HG03139 (cell line): ENCODE results near the gene FEN1.

Experiments
- ATAC-seq: cut with Tn5 transposase; IDR thresholded peaks from one replicate; pipeline ENCODE4 v1.9.1; 2021; ENCODE audit not compliant: unreplicated experiment

Gene FEN1

GRCh38 chr11:61815790-61816735 is 23.4 kb downstream of the FEN1 start:
- ATAC-seq: peak; percentile 22

- peak; percentile 38 for ATAC-seq
These were observed 24.2 kb downstream of the FEN1 start, which contains the start of gene FADS1 for GRCh38 chr11:61816736-61817455. FADS1 (minus strand) TSS chr11:61817003; CDS start chr11:61816929, 74 bp downstream.

- no peak for ATAC-seq
These were observed 24.9 kb downstream of the FEN1 start for GRCh38 chr11:61817471-61818202.

GRCh38 chr11:61820174-61820573 is 27.5 kb downstream of the FEN1 start:
- ATAC-seq: no peak

DNA sequence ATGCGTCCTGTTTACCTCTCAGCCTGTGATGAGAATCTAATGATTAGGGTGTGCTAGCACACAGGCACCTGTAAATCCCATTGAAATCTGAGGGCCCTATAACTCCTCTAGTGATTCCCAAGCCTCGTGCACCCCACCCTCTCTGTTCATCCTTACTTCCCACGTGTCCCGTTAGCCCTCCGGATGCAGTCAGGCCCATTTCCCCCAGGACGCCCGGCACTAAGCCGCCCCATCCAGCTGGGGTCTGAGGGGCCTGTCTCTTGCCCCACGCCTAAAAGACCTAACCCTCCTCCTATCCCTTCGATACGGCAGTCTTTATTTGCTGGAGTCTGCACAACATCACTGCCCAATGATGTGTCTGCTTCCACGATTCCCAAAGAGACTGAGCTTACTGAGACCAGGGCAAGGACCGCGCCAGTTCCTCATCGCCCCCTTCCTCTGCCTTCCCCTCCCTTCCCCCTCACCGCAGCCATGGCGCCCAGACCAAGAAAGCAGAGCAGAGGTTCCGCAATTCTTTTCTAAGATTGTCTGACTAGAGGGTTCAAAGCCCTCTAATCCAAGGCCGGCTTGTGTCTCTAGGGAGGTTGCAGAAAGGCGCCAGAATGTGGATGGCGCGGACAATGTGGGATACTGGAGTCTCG is 34.3 kb downstream of the FEN1 start:
- no peak for ATAC-seq

- peak; percentile 65 for ATAC-seq
These were observed 35.1 kb downstream of the FEN1 start, which contains the start of gene FADS2 for GRCh38 chr11:61827571-61828378. FADS2 (plus strand) TSS chr11:61828300; CDS start chr11:61828391, 91 bp downstream.

- no peak for ATAC-seq
These were observed 35.6 kb downstream of the FEN1 start for GRCh38 chr11:61828379-61828628.

DNA sequence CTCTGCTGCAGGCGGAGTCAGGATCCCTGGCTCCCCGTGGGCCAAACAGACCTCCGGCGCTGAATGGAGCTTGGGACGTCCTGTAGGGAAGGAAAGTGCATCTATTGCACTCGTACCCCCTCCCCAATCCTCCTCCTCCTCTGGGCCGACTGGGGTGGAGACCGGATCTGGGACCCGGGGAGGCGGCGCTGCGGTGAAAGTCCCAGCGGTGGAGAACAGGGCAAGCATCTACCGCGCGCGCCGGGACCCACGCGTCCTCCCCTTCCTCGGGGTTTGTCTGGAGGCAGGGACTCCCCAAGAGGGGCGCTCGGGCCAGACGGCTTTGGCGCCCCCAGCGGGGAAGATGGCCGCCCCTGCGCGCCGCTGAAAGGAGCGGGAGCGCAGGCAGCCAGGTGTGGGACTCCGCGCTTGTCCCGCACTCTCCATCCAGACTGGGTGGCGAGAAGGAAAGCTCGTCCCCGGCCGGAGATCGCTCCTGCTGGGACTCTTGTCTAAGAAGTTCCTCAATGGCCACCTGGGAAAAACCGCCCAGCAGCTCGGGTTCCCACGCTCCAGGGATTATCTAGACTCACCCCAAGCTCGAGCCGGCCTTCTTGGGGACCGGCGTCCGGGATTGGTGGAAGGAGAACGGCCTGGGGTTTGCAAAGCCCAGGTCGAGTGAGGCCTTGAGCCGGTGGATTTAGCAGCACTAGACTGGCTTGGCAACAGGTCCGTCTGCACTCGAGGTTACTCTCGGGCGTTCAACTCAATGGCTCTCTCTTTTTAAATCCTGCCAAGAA is 36.1 kb downstream of the FEN1 start:
- ATAC-seq: no peak

DNA sequence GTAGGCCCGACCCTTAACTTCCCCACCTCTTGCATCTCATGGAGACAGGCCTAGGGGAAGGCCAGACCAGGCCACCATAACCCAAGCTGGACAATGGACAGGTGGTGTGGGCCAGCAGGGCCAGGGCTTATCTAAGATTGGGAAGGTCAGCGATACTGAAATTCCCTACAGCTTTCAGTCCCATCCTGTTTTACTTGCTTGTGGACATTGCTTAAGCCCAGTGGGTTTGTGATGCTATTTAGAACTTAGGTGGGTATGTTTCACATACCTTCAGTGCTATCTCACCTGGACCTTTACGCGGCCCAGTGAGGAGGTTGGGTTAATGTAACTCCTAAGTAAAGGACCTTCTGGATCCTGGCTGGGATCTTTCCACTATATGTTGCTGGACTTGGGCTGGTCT is 37.1 kb downstream of the FEN1 start:
- ATAC-seq: no peak

DNA sequence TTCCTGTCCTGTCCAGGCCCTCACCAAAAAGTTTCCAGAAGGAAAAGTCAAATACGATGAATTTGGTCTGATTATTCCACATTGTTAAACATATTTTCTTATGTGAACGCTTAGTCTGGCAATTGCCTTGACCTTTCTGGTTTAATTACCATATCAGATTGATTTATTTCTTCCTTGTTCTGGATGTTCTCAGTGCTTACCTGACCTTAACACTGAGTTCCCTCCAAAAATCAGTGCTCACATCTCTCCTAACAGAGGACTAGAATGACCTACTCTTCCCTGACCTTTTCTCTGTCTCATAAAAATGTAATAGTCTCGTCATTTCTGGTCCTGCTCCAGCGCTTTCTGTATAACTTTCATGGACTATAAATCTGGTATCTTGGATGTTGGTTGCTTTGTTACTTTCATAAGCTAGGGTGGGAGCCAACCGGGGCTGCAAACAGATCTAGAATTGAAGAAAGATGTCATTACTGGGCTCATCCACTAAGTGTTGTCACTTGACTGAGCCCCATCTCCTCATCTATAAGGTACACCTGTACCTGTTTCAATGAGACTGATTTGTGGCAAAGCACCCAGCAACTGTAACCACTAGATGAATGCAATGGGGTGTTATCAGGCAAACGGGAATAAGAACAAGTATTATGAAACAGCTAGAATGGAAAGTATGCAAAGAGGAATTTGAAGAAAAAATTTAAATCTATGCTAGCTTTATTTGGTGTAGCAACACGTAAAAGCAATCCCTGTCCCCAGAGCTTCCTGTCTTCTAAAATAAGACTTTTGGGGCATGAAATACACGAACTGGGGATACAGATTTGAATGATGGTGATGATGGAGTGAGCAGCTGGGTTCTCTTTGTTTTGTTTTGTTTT is 37.8 kb downstream of the FEN1 start:
- ATAC-seq: no peak

DNA sequence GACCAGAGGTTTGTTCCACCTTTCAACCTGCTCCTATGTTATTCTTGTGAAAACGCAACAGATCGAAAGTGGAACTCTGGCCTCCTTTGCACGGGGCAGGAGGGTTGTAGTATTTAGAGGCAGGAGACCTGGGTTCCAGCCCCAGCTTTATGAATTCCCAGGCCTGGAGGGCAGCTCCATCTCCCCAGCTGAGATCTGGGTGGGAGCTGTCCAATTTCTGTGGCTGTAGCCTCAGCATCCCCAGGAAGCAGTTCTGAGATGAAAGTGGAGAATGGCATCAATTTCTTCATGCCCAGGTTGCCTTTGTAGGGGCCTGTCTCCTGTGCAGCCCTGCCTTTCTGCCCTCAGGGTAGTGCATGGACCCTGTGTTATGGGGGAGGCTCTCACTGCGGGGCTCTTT is 39.5 kb downstream of the FEN1 start:
- ATAC-seq: no peak

DNA sequence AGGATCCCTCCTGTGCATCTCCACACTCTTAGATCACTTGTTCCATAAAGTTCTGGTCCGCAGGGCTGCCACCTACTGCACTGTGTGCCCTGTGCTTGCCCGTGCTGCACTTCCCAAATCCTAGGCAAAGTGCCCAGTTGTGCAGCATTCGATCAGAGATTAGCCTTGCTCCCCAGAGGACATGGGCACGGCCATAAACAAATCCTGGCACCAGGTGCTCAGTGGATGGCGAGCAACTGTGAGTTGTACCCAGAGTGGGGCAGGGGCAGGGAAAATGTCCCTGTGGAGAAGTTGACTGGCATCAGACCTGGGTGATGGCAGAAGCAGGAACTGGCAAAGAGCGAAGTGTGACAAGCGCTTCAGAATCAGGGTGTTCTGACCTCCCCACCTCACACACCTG is 40.0 kb downstream of the FEN1 start:
- ATAC-seq: no peak

DNA sequence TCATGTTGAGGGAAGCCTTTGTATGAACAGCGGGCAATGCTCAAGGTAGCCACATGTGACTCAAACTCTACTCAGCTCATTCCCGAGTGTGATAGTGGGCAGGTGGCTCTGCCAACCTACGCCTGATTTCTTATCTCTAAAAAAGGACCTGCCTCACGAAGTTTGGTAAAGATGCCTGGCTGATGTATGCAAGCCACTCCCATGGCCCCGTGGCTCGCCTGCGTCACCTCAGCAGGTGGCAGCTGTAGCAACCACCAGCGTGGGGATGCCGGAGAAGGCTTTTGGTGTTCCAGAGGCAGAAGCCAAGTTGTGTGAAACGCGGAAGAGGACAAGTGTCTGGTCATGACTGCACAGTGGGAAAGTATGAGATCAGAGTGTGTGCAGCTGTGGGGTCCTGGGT is 40.8 kb downstream of the FEN1 start:
- ATAC-seq: no peak

DNA sequence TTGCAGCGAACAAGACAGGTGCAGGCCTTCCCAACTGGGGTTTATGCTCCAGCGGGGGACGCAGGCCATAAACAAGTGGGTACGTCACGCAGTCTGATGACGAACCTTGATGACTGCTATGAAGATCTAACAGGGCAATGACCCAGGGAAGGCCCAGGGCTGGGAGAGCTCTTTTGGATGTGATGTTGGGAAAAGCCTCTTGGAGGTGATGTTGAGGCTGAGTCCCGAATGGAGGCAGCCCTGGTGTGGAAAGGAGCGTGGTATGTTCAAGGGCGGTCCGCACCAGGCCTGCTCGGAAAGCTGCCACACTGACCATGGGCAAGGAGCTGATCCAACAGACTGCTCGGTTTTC is 41.2 kb downstream of the FEN1 start:
- ATAC-seq: no peak

GRCh38 chr11:61834278-61835048 is 41.8 kb downstream of the FEN1 start:
- peak; percentile 91 for ATAC-seq

GRCh38 chr11:61836193-61836592 is 43.5 kb downstream of the FEN1 start:
- no peak for ATAC-seq

DNA sequence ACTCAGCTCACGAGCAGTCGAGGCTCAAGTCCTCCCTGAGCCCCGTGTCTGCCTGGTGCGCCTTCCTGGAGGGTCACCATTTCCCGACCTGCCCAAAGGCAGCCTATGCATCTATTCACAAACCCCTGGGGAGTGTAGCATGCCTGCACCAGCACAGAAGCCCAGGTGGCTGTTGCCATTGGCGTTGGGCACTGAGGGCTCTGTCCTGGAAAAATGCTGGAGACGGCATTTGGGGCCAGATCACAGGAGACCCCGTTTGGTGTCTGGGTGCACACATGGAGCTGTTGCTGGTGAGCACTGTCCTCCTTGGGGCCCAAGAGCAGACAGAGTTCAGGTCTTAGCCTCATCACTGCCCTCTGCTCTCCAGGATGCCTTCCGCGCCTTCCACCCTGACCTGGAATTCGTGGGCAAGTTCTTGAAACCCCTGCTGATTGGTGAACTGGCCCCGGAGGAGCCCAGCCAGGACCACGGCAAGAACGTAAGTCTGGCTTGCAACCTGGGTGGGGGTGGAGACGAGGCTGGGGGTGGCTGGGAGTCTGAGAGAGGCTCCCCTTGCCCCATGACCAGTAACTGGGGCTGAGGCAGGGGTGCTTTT is 44.8 kb downstream of the FEN1 start:
- no peak for ATAC-seq
